H1 (cell line): ENCODE data around the gene ENPP1. TPM values are rescaled to one million over a fixed set of nuclear protein-coding genes. Genes with fewer than 3 reads are reported as not detected.

Source experiments
- CHD2 ChIP-seq: IDR thresholded peaks from 2 replicates; pipeline ENCODE4 v1.6.1; 2012; ENCODE audit warnings: low read length, improper control_type of control experiment
- EZH2 ChIP-seq: fragments of 200-600 bp; sonication (generic); IDR thresholded peaks from 2 replicates; pipeline ENCODE4 v1.7.1; 2012; ENCODE audit warnings: low read depth, mild to moderate bottlenecking, moderate library complexity, low read length, inconsistent platforms; ENCODE audit not compliant: severe bottlenecking
- FOSL1 ChIP-seq: IDR thresholded peaks from 2 replicates; pipeline ENCODE4 v1.6.1; 2011; ENCODE audit warnings: mild to moderate bottlenecking, low read depth, low read length, moderate library complexity; ENCODE audit not compliant: insufficient read depth
- HDAC2 ChIP-seq, 2 experiments: fragments of 300-600 bp in 1 of 2; sonication (generic) in 1 of 2; IDR thresholded peaks; 2 replicates each; pipeline ENCODE4 v1.6.1; 2011 to 2012; ENCODE audit warnings: low read depth in 2 of 2, low read length in 2 of 2, mild to moderate bottlenecking in 2 of 2, moderate library complexity in 2 of 2, borderline replicate concordance in 1 of 2, inconsistent platforms in 1 of 2
- JUND ChIP-seq: IDR thresholded peaks from 2 replicates; pipeline ENCODE4 v1.6.1; 2011; ENCODE audit warnings: mild to moderate bottlenecking, improper control_type of control experiment, low read length
- POU5F1 ChIP-seq: IDR thresholded peaks from 2 replicates; pipeline ENCODE4 v1.6.1; 2011; ENCODE audit warnings: low read depth, mild to moderate bottlenecking, low read length, moderate library complexity
- RBBP5 ChIP-seq: IDR thresholded peaks from 2 replicates; pipeline ENCODE4 v1.7.1; 2012; ENCODE audit warnings: low read depth, mild to moderate bottlenecking, inconsistent platforms, low read length, moderate library complexity, borderline replicate concordance
- RFX5 ChIP-seq: IDR thresholded peaks from 2 replicates; pipeline ENCODE4 v1.6.1; 2011; ENCODE audit warnings: low read depth, low read length, improper control_type of control experiment, borderline replicate concordance
- SIN3A ChIP-seq, 2 experiments: IDR thresholded peaks in 1 of 2; conservative IDR thresholded peaks in 1 of 2; 2 replicates each; pipeline ENCODE4 v1.6.1; 2011 to 2012; ENCODE audit warnings: low read length in 2 of 2, improper control_type of control experiment in 1 of 2, low read depth in 1 of 2, mild to moderate bottlenecking in 1 of 2
- TBP ChIP-seq: IDR thresholded peaks from 2 replicates; pipeline ENCODE4 v1.6.1; 2011; ENCODE audit warnings: low read depth, low read length, improper control_type of control experiment
- ZNF274 ChIP-seq: IDR thresholded peaks from 2 replicates; pipeline ENCODE4 v1.7.0; 2012; ENCODE audit warnings: low read length, borderline replicate concordance; ENCODE audit errors: extremely low read depth
- polyA plus RNA-seq, 7 experiments: library from polyadenylated mRNA; depleted of rRNA in 3 of 7; stranded (reverse) in 5 of 7; unstranded in 2 of 7; fragments of >200 nt in 5 of 7; fragments of 200-250 nt in 2 of 7; gene quantifications; 1 replicate in 5 of 7; 2 replicates in 1 of 7; 4 replicates in 1 of 7; pipeline versions ENCODE4 v1.2.1 to v1.2.3, GENCODE V29; 2011 to 2013; ENCODE audit warnings: missing spikeins in 2 of 7, mixed read lengths in 2 of 7
- total RNA-seq: library from RNA; stranded (reverse); fragmentation: NEBNext Ultra II Directional; extraction: Animal tissue kit (Norgen Biotek cat#: 25700); gene quantifications from 2 replicates; pipeline ENCODE4 v1.2.1, GENCODE V29; 2021
- TF ChIP-seq, protein P1 (sequence below): fragments of 300-600 bp; sonication (generic); IDR thresholded peaks from 2 replicates; pipeline ENCODE4 v1.7.1; 2012; ENCODE audit warnings: low read length, moderate library complexity, mild to moderate bottlenecking, inconsistent platforms; ENCODE audit not compliant: insufficient replicate concordance

The ENPP1 gene
- total and polyA plus RNA-seq, 2 of the 8 experiments (the other 6 are each of a cell fraction or from before 2014, with no cell fraction given): 10.1 to 39.1 TPM

DNA sequence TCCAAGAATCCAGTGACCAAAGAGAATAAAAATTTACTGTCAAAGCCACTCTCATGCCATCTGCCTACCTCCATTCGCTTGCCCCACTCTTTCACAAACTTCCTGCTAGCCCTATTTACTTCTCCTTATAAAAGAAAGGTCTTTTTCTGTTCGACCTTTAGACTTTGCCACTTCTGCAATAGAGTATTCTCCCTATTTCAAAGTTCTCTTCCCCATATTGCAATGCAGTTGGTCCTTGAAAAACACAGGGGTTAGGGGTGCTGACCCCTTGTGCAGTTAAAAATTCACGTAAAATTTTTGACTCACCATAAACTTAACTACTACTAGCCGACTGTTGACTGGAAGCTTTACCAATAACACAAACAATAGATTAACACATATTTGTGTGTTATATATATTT lies 128.3 kb downstream of the ENPP1 start (continued):
- TF ChIP-seq, protein P1, sequence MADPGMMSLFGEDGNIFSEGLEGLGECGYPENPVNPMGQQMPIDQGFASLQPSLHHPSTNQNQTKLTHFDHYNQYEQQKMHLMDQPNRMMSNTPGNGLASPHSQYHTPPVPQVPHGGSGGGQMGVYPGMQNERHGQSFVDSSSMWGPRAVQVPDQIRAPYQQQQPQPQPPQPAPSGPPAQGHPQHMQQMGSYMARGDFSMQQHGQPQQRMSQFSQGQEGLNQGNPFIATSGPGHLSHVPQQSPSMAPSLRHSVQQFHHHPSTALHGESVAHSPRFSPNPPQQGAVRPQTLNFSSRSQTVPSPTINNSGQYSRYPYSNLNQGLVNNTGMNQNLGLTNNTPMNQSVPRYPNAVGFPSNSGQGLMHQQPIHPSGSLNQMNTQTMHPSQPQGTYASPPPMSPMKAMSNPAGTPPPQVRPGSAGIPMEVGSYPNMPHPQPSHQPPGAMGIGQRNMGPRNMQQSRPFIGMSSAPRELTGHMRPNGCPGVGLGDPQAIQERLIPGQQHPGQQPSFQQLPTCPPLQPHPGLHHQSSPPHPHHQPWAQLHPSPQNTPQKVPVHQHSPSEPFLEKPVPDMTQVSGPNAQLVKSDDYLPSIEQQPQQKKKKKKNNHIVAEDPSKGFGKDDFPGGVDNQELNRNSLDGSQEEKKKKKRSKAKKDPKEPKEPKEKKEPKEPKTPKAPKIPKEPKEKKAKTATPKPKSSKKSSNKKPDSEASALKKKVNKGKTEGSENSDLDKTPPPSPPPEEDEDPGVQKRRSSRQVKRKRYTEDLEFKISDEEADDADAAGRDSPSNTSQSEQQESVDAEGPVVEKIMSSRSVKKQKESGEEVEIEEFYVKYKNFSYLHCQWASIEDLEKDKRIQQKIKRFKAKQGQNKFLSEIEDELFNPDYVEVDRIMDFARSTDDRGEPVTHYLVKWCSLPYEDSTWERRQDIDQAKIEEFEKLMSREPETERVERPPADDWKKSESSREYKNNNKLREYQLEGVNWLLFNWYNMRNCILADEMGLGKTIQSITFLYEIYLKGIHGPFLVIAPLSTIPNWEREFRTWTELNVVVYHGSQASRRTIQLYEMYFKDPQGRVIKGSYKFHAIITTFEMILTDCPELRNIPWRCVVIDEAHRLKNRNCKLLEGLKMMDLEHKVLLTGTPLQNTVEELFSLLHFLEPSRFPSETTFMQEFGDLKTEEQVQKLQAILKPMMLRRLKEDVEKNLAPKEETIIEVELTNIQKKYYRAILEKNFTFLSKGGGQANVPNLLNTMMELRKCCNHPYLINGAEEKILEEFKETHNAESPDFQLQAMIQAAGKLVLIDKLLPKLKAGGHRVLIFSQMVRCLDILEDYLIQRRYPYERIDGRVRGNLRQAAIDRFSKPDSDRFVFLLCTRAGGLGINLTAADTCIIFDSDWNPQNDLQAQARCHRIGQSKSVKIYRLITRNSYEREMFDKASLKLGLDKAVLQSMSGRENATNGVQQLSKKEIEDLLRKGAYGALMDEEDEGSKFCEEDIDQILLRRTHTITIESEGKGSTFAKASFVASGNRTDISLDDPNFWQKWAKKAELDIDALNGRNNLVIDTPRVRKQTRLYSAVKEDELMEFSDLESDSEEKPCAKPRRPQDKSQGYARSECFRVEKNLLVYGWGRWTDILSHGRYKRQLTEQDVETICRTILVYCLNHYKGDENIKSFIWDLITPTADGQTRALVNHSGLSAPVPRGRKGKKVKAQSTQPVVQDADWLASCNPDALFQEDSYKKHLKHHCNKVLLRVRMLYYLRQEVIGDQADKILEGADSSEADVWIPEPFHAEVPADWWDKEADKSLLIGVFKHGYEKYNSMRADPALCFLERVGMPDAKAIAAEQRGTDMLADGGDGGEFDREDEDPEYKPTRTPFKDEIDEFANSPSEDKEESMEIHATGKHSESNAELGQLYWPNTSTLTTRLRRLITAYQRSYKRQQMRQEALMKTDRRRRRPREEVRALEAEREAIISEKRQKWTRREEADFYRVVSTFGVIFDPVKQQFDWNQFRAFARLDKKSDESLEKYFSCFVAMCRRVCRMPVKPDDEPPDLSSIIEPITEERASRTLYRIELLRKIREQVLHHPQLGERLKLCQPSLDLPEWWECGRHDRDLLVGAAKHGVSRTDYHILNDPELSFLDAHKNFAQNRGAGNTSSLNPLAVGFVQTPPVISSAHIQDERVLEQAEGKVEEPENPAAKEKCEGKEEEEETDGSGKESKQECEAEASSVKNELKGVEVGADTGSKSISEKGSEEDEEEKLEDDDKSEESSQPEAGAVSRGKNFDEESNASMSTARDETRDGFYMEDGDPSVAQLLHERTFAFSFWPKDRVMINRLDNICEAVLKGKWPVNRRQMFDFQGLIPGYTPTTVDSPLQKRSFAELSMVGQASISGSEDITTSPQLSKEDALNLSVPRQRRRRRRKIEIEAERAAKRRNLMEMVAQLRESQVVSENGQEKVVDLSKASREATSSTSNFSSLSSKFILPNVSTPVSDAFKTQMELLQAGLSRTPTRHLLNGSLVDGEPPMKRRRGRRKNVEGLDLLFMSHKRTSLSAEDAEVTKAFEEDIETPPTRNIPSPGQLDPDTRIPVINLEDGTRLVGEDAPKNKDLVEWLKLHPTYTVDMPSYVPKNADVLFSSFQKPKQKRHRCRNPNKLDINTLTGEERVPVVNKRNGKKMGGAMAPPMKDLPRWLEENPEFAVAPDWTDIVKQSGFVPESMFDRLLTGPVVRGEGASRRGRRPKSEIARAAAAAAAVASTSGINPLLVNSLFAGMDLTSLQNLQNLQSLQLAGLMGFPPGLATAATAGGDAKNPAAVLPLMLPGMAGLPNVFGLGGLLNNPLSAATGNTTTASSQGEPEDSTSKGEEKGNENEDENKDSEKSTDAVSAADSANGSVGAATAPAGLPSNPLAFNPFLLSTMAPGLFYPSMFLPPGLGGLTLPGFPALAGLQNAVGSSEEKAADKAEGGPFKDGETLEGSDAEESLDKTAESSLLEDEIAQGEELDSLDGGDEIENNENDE: no peak
- TF ChIP-seq RBBP5: no peak
- TF ChIP-seq POU5F1: no peak
- no peak for TF ChIP-seq TBP
- TF ChIP-seq FOSL1: no peak
- no peak for TF ChIP-seq RFX5
- TF ChIP-seq SIN3A (conservative IDR thresholded peaks at IDR 0.05 in 1 of 2, IDR thresholded peaks at IDR 0.05 in 1 of 2; ENCODE audit: low read depth in 1 of 2, low read length in 2 of 2): no peak
- TF ChIP-seq HDAC2 (IDR thresholded peaks at IDR 0.05; ENCODE audit: borderline replicate concordance in 1 of 2, low read depth in 2 of 2, low read length in 2 of 2): no peak
- TF ChIP-seq JUND: no peak
- TF ChIP-seq CHD2: no peak
- no peak for TF ChIP-seq EZH2
- no peak for TF ChIP-seq ZNF274
